Ammon's horn (tissue), 1 donor: ENCODE measurements around the gene FGF18.

Experiments
- DNase-seq: peaks from one replicate; pipeline ENCODE4 v3.0.0-alpha.2; 2016; ENCODE audit warnings: low spot score

FGF18 gene

GRCh38 chr5:171442287-171443042 lies 23.0 kb downstream of the FGF18 start:
- no peak for DNase-seq

GRCh38 chr5:171444582-171444981 lies 25.1 kb downstream of the FGF18 start:
- no peak for DNase-seq

GRCh38 chr5:171445644-171446516 lies 26.4 kb downstream of the FGF18 start:
- no peak for DNase-seq

- no peak for DNase-seq
Measured at GRCh38 chr5:171447226-171447625, 27.8 kb downstream of the FGF18 start.

- no peak for DNase-seq
Measured at GRCh38 chr5:171449426-171449825, 30.0 kb downstream of the FGF18 start.

- no peak for DNase-seq
Measured at GRCh38 chr5:171450423-171451331, 31.2 kb downstream of the FGF18 start.

GRCh38 chr5:171451421-171451820 lies 32.0 kb downstream of the FGF18 start:
- no peak for DNase-seq

GRCh38 chr5:171453056-171453725 lies 33.7 kb downstream of the FGF18 start:
- DNase-seq: no peak

GRCh38 chr5:171453988-171454387 lies 34.5 kb downstream of the FGF18 start:
- DNase-seq: no peak

GRCh38 chr5:171454549-171454948 lies 35.1 kb downstream of the FGF18 start:
- no peak for DNase-seq

GRCh38 chr5:171455522-171455921 lies 36.1 kb downstream of the FGF18 start:
- DNase-seq: no peak

- DNase-seq: no peak
Measured at GRCh38 chr5:171457208-171457981, 37.9 kb downstream of the FGF18 start.

- no peak for DNase-seq
Measured at GRCh38 chr5:171459839-171460238, 40.4 kb downstream of the FGF18 start.

- no peak for DNase-seq
Measured at GRCh38 chr5:171462136-171462927, 42.9 kb downstream of the FGF18 start.

GRCh38 chr5:171462928-171463861 lies 43.7 kb downstream of the FGF18 start:
- no peak for DNase-seq

GRCh38 chr5:171463862-171464229 lies 44.4 kb downstream of the FGF18 start:
- no peak for DNase-seq

- DNase-seq: no peak
Measured at GRCh38 chr5:171464829-171465228, 45.4 kb downstream of the FGF18 start.

GRCh38 chr5:171467107-171467506 lies 47.7 kb downstream of the FGF18 start:
- no peak for DNase-seq

- DNase-seq: no peak
Measured at GRCh38 chr5:171469326-171469725, 49.9 kb downstream of the FGF18 start.
